C1 segment of cervical spinal cord (tissue), 14 donors: ENCODE results near the gene SLC15A5.

Experiments
- DNase-seq, 14 donors: peaks; one replicate each; lab custom pipeline; 2025; lab: John Stamatoyannopoulos, UW

The SLC15A5 gene

DNA sequence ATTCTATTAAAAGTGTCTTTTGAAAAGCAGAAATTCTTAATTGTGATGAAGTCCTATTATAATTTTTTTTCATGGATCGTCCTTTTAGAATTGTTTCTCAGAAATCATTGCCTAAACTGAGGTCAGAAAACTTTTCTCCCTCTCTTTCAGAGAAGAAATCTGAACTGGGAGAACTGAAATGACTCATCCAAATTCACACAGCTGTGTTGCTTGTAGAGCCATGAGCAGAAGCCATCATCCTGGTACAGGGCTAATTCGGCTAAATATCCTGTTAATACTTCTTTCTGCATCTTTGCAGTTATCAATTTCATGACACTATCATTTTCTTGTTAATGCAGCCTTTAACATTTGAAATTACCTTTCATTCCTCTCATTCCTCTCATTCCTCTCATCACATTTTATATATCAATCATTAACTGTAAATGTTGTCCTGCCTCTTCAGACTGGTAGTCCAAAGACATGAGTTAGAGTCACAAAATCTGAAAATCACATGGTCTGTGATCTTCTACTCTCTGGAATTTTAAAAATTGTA, 15.5 kb downstream of the SLC15A5 start:
- DNase-seq = no peak

DNA sequence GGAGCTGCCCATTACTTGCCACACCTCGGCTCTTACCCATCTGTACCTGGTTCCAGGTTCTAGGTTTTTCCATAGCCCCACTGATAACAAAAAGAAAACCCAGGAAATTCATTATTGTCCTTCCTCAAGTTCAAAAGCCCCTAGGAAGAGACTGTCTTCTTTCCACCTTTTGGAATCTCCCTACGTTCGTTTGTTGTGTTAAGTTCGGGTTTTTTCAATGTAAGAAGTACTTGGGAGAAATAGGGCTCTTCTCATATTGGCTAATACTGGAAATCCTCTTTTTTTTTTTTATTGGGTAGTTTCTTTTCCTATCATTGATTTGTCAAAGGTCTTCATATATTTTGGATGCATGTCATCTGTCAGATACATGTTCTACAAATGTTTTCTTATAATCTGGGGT, 17.3 kb downstream of the SLC15A5 start:
- no peak for DNase-seq

DNA sequence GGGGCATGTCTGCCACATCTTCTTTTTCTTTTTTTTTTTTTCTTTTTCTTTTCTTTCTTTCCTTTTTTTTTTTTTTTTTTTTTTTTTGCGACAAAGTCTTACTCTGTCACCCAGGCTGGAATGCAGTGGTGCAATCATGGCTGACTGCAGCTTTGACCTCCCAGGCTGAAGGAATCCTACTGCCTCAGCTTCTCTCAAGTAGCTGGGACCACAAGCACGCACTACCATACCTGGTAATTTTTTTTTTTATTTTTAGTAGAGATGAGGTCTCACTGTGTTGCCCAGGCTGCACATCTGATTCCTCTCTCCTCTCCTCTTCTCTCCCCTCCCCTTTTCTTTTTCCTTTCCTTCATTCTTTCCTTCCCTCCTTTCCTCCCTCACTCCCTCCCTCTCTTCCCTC, 18.5 kb downstream of the SLC15A5 start:
- DNase-seq = no peak

DNA sequence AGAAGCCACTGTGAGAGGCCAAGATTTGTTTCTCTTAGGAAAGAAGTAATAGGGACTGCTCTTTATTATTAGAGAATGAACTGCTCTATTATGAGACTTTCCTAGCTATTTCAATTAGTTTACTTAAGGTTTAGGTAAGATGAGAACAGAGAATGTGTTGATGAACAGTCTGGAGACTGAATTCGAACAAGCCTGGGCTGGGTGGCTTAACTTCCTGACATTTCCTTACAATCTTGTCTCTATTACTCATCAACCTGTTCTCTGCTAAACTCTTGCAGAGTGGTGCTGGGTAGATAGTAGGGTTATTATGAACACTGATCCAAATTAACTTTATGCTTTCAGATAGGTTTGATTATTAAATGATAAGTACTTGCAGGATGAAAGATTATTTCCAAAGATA, 31.2 kb downstream of the SLC15A5 start:
- DNase-seq = no peak

DNA sequence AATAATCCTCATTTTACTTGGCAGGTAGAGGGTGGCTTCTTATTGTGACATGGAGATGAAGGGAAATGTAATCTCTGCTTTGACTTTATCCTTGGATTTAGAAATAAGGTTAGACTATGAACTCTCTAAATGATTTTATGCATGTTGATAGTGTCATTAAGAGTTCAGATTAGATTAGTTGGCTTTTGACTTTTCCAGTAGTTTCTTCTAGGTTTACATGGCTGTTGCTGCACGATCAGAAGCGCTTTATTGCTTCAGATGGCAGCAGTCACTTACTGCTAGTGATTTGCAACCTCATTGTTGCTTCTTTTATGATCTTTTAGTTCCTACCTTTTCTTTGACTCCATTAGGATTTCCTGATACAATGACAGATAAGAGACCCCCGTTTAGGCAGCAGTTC, 32.3 kb downstream of the SLC15A5 start:
- no peak for DNase-seq

DNA sequence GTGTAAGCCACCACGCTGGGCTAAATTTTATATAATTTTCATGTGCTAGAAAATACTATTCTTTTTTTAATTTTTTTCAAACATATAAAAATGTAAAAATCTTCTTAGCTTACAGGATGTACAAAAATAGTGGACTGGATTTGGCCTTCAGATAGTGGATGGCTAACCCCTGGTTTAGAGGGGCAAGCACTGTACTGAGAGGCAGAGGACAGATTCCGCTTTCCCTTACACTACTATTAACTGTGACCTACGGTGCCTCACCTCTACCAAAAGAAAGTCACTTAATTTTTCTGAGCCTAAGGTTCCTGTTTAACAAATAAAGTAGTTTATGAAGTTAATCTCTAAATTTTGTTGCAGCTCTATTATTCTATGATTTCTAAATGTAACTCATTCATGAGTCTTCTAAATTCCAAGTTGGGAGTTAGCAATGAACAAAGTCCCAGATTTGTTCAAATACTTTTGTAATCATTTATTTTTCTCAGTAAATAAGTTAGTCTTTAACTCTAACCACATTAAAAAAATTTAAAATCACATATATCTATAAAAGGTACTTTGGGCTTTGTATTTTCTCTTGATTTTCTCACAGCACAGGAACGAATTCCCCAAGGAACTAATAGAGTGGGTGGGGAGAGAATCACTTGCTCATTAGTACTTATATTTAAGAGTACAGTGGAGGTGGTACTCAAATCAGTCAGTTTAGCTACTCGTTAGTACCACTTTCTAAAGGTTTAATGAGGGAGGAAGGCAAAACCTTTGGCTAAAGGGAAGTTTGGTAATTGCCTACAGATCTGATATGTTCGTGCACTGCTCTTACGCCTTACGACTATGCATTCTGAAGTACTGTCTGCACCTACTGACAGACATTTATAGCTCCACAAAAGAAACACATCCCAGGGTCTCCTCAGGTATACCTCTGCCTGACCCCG, 33.7 kb downstream of the SLC15A5 start:
- DNase-seq = no peak

DNA sequence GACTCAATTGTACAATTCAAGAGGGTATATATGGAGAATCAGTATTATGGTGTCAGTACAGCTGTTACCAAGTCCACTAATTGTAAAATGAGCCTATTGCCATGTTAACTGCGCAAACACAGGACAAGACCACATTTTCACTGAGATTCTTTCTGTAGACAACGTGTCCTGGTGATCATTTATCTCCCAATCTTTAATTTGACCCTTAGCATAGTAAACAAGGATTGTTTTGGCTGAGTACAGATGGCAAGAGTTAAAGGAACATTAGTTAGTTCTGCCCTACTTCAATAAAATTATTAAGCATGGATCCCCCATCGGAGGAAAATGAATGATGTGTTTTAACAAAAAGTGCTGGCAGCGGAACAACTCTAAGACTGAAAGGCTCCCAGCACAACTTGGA, 36.1 kb downstream of the SLC15A5 start:
- DNase-seq = no peak

DNA sequence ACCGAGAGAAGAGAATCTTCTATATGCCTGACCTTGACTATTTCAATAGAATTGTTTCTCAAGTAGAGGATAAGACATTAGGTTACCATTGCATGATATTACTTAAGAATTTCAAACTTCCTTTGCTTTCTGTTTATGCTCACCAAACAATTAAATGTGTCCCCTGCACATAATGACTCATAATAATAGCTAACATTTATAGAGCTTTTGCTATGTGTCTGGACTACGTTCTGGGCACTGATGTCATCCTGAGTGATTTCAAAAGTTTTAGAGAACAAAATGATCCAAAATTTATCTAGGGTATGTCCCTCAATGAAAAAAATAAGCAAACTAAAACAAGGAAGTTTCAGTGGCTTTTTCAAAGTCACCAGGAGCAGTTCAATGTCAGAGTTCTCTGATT, 38.8 kb downstream of the SLC15A5 start:
- no peak for DNase-seq

DNA sequence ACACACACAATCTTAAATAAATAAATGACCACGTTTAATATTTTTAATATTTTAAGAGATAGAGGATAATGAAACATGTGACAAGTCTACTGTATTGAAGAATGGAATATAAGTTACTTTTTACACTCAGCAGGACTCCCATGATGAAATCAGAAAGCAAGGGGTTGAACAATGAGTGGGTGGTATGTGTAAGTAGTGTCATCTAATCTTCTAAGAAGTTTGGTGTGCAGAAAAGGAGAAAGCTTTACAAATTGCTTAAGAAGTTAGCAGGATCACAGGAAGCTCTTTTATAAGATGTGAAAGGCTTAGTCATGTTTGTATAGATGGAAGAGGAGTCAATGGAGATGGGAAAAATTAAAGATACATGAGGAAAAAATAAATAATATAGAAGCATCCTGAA, 47.8 kb downstream of the SLC15A5 start:
- DNase-seq = no peak

DNA sequence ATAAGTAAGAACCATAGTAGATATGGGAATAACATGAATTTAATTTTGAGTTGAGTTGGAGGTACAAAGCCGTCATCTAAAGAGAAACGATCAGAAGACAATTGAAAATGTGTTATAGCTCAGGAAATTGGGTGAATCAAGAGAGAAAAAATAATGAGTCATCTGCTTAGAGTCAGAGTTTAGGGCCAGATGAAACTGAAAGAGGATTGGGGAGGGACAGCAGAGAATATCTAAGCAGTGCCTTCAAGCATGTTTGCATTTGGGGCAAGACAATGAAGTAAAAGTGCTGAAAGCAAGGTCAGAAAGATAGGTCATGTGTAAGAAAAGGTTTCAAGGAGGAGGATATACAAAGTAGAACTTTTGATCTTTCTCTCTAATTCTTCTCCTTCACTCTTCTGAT, 49.4 kb downstream of the SLC15A5 start:
- no peak for DNase-seq

DNA sequence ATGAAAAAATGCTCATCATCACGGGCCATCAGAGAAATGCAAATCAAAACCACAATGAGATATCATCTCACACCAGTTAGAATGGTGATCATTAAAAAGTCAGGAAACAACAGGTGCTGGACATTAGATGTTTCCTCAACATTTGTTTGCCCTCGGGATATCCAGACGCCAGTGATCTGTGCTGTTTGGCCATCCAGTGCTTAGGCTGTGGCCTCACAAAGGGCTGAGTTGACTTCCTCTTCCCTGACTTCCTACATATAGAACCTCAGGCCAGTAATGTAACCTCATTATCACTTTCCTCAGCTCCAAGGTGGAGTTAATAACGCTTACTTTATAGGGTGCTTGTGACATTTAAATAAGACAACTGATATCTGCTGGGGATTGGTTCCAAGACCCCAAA, 51.8 kb downstream of the SLC15A5 start:
- DNase-seq = no peak

DNA sequence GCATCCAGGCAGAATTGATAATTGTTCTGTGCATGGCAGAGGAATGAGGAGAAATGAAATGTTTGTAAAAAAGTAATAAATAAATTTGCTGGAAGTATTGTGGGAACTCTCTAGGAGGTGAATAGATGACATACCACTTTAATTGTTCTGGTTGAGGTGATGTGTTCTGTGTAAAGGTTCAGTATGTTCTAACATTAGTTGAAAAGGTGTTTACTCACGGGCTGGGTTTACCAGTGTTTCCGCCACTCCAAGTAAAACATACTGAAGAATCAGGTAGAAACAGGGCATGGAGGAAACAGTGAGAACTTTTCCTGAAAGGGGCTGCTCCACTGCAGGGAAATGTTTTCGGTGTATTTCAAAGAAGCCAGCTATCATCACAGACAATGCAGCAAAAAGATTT, 53.3 kb downstream of the SLC15A5 start:
- DNase-seq = no peak

DNA sequence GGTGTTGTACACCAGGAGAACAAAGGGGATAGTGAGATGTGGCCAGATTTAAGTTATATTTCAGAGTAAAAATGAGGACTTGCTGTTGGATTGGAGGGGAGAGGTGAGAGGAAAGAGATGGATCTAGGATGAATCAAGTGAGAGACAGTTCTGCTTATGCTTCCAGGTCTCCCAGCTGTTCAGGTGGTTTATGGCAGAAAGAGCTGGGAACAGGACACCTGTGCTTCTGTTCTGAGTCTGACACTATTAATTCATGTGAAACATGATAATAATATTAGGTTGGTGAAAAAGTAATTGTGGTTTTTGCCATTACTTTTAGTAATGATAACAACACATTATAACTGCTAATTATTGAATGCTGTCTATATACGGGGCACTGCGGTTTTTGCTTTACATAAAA, 55.7 kb downstream of the SLC15A5 start:
- DNase-seq = no peak

DNA sequence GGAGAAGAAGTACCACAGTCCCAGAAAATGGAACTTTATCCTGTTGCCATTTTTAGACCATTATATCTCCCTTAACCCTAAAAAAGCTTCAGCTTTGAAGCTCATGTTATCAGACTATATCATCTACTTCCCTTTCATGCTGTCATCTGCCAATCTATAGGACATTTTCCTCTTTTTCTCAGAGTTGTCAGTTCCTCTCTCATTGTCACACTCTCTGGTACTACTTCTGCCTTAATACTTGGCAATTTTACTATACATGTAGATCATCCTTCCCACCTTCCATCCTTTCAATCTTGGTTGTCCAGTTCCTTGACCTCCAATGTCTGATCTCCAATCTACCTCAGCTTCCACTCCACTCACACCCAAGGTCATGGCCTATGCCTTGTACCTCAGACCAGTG, 57.4 kb downstream of the SLC15A5 start:
- no peak for DNase-seq

DNA sequence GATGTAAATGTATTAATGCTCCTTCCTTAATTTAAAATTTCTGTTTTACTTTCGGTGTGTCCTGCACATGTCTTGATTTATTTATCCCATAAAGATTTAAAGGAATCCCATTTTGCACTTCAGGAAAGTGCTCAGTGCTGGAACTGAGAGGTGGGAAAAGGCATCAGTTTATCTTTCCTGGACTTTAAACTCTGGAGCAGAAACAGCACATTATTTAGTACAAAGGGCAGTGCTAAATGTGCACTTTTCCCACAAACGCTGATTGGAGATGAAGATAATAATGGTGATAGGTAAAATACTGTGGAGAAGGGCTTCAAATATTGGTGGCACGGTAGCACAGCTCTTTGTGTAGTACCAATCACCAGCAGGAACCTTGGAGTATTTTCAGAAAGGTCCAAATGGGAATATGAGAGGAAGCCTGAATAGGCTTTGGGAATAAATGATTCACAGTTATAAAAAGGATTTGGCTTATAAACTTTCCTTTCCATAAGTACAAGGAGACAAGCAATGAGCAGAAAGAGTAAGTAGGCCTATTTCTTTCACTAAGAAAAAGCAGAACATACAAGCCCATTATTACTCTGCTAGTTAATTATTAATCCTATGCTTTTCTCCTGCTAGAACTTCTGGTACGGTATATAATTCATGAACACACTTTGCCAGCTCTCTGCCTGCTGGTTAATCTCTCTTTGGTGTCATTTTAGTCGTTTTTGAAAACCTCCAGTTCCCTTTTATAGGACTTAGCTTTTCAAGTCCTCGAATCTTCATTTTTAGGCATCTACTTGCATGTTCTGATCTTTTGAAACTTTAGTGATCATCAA, 58.3 kb downstream of the SLC15A5 start:
- DNase-seq = no peak

DNA sequence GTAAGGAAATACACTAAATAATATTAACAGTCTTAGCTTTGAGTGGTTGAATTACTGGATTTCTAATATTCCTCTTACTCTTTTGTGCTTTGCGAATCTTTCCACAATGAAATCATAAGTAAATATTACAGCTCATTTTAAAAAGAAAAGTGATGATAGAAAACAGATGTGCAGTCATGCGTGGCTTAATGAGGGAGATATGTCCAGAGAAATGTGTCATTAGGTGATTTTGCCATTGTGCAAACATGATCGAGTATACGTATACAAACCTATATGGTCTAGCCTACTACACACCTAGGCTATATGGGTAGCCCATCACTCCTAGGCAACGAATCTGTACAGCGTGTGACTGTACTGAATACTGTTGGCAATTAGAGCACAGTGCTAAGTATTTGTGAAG, 59.3 kb downstream of the SLC15A5 start:
- no peak for DNase-seq

DNA sequence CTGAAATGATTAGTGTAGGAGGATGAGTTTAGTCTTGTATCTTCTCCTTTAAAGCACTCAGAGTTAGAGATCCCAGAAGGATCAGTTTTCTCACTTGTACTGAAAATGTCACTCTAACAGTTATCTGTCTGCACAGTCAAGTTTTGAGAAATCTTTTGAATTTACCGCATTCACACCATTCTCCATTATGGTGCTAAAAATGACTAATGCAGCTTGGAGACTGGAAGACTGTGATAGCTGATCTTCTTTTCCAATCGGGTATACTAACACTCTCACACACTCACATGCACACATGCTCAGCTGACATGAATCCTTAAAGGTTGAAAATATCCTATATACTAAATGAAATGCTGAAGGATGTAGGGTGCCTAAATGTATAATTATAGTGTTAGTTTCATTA, 65.8 kb downstream of the SLC15A5 start:
- no peak for DNase-seq

DNA sequence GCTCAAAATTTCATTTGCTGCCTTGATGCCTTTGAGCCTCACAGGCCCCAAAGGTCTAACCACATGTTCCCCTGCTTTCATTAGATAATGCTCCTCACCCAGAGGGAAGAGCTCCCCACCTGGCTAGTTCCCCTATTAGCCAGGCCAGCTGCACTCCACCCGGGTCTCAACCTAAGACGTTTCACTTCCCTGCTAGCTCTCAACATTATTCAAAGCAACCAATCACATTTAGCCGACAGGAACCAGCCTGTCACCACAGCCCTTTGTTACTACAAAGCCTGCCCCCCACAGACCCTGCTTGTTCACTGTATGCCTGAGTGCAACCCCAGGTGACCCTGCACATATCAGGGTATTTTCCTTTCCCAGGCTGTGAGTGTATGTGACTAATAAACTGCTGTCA, 78.6 kb downstream of the SLC15A5 start:
- no peak for DNase-seq

DNA sequence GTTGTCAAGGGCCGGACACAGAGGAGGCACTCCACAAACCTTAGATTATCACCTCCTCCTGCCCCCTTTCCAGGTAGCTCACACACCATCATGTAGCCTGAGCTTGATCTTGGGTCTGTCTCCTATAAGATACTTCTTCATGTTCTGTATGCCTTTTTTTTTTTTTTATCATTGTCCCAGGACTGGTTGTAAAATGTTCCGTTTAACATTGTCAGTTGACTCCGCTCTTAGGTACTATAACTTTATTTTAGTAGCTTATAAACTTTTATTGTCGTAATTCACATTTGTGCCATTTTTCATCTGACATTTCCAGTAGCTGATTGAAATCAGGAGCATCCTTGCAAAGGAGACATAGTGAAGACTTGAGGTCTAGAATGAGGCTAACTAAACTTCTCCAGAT, 79.9 kb downstream of the SLC15A5 start:
- DNase-seq = no peak

DNA sequence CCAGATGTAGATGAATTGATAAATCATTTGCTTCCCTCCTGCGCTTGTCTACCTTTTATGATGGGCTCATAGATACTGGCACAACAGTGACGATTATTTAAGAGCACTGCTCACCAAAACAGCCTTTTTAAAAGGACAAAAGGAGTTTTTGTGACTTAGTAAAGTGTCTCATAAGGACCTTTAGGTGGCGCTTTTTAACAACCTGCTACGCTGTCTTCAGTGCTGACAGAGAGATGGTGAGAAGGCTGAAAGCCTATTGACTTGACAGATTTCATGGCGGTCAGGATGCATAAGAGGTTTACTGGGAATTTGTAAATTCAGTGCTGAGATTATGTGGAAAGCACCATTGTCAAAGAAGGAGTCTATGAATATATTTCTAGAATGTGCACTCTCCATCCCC, 87.6 kb downstream of the SLC15A5 start:
- no peak for DNase-seq

DNA sequence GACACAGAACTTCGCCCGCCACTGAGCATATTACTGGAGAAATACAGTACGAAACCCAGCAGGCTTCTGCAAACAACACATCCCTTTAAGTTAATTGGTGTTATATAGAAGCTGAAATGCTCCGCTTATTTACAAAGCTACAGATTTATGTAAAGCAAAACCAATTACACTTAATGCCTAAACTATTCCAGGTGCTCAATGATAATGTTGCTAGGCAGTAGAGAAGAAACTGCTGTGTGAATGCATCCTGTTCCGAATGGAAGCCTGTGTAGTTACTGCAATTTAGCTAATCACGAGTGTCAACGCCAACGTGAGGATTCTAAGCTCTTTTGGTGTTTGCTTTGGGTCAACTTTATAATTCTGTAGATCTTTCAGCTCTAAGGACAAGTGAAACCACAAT, 89.8 kb downstream of the SLC15A5 start:
- DNase-seq = no peak

DNA sequence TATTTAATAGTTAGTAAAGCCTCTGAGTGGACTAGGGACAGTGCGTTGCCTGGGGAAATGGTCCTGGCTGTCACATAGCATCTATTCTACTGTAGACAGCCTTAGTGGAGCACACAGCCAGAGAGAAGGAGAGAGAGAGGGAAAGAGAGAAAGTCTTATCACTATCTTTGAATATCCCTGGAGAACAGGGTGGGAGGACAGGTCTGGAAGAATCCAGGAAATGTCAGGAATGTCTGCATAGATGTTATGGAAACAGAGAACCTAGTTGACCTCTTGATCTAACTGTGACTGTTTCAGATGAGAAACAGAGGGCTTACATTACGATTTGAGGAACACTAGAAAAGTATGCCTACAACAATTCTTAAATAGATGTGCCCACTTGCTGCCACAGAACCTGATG, 92.8 kb downstream of the SLC15A5 start:
- no peak for DNase-seq

DNA sequence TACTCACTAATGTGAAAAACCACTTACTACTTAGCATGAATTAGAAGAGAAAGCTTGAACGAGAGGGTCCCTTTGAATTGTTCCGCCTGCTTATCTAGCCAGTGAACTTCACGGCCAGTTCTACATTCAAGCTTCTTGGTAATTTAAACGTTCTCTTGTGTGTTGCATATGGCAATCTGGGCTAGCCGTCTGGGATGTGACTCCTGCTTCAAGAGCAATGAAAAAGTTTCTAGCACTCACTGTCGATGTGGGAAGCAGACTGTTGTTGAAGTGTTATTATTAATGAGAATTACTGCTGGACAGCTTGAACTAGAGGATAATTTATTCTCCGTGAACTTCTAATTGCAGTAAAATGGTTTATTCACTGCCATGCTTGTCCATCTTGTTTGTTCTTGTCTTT, 93.9 kb downstream of the SLC15A5 start:
- no peak for DNase-seq
